ENCODE results near the gene FAM53B. TPM values are rescaled to one million over a fixed set of nuclear protein-coding genes. Genes with fewer than 3 reads are reported as not detected.
A peak's percentile ranks its signal among the peaks of the same experiment; 100 is the strongest.

The FAM53B gene
- total RNA-seq, 4 donors from 2014 or later = 21.9 to 42.6 (median 32.2) TPM

DNA sequence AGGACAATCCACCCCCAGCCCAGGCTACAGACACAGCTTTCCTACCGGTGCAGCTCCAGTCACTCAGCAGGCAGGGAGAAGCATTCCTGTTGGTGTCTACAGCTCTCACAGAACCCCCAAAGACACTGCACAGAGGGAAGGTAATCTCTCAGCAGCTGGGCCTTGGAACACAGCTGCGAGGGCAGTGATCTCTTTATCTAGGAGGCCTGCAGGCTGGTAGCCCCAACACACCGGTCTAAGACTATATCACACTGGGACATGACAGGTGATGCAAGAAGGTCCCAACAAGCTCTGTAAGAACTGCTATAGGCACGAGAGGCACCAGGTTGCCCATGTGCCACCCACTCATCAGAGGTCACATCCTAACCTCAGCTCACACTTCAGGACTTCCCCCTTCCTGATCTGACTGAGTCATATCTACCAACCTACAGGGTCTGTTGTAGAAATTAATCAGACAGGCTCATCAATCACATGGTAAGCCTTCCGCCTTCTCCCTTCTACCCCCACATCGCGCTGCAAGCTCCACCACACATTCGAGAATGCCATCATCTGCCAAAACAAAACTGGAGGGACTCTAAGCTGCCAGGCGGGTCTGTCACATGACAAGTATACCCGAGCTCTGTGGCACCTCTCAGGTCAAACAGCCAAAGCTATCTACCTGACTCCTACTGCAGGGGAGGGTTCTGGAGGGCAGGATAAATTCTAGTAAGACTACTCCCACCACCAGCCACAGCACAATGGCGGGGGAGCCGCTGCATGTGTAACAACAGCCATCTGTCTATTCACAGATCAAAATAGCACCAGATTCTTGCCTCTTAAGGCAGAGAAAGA, 26.1 kb downstream of the FAM53B start:
- TF ChIP-seq, protein P1, sequence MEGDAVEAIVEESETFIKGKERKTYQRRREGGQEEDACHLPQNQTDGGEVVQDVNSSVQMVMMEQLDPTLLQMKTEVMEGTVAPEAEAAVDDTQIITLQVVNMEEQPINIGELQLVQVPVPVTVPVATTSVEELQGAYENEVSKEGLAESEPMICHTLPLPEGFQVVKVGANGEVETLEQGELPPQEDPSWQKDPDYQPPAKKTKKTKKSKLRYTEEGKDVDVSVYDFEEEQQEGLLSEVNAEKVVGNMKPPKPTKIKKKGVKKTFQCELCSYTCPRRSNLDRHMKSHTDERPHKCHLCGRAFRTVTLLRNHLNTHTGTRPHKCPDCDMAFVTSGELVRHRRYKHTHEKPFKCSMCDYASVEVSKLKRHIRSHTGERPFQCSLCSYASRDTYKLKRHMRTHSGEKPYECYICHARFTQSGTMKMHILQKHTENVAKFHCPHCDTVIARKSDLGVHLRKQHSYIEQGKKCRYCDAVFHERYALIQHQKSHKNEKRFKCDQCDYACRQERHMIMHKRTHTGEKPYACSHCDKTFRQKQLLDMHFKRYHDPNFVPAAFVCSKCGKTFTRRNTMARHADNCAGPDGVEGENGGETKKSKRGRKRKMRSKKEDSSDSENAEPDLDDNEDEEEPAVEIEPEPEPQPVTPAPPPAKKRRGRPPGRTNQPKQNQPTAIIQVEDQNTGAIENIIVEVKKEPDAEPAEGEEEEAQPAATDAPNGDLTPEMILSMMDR (IDR thresholded peaks at IDR 0.05) = no peak
- ATAC-seq (ENCODE audit: low FRiP score) (peak; percentile 90), DNase-seq (ENCODE audit: low spot score) (no peak)

DNA sequence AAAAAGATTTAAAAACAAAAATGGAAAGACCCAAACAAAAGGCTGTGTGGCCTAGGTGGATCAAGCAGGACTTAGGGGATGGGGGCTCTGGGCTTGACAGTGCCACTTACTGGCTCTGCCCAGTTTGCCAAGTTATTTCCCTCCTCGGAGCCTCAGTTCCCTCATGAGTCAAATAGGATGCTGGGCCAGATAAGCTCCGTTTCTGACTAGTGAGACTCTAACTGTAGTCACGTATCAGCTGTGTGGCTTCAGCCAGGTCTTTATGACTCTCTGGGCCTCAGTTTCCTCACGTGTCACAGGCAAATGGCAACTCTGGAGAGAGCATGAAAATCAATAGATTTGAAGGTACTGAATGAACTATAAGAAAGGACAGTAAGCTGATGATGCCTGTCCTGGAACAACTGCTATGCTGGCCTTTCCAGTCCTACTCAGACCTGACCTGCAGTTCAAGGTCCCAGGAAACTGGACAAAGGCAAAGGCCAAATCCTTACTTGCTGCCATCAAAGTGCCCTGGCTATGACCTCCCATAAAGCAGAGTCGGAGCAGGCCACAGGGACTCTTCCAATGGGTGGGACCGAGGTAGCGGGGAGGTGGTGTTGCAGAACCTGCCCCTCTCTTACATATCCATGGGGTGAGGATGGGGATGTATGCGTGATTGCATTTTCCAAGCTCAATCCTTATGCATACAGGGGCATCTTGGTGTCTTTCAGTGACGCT, 27.0 kb downstream of the FAM53B start:
- TF ChIP-seq, protein P1 (IDR thresholded peaks at IDR 0.05) = no peak
- no peak for DNase-seq (ENCODE audit: low spot score)
- no peak for ATAC-seq (ENCODE audit: low FRiP score)

DNA sequence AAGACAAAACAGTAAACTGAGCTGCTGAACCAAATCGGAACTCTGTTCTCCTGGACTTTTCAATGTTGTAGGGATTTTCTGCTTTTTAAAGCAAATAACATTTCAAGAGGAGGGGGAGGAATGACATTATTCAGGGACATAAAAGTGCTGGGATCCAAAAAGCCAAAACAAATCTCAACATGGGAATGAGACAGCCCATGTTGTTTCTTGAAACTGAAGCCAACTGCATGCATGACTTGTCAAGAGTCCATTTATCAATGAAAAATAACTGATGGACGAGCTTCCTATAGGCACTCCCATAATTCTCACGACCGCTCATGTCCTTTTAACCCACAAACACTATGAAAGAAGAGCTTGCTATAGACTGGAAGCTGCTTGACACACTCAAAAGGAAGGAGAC, 27.8 kb downstream of the FAM53B start:
- ATAC-seq (ENCODE audit: low FRiP score) = no peak
- TF ChIP-seq, protein P1 (IDR thresholded peaks at IDR 0.05) = no peak
- DNase-seq (ENCODE audit: low spot score) = no peak

DNA sequence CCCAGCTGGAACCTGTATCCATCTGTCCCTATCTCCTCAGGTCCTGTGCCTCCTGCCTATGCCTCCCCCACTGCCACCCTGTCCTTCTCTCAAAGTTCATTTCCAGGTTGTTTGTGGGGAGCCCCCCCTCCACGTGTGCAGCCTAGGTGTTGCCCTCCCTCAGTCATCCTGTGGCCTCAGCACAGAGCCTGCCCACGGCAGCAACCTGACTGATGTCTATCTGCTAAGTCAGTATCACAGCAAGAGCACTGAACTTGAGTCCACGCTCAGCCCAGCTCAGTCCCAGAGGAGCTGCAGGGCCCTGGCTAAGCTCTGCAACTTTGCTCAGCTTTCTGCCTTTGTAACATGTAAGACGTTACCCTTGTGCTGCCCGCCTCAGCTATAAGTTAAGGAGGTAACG, 28.7 kb downstream of the FAM53B start:
- TF ChIP-seq, protein P1 (IDR thresholded peaks at IDR 0.05) = no peak
- DNase-seq (ENCODE audit: low spot score) (no peak), ATAC-seq (ENCODE audit: low FRiP score) (no peak)

DNA sequence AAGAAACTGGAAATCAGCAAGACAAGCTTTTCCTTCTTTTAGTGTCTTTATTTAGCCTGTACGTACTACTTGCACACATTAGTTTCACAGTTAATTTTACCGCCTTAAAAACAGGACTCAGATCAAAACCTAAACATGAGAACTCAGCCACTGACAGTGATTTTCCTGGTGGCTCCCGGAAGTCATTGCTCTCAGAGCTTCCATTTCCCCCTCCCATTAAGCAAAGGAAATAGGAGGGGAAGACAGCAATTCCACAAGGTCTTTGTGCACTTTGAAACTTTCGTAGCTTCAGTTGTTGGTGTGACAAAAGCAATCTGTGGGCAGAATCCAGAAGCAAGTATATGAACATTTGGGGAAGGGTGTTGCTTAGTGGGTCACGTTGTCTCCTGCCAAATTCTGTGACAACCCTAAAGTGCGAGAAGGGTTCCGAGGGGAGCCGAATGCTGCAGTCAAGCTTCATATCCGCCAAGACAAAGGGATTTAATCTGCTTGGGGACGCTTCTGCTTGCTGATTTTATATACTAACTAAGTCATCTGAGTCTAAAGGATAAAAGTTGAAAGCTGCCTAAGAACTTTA, 30.4 kb downstream of the FAM53B start:
- DNase-seq (ENCODE audit: low spot score) (no peak), ATAC-seq (ENCODE audit: low FRiP score) (no peak)
- TF ChIP-seq, protein P1 (IDR thresholded peaks at IDR 0.05) = no peak

DNA sequence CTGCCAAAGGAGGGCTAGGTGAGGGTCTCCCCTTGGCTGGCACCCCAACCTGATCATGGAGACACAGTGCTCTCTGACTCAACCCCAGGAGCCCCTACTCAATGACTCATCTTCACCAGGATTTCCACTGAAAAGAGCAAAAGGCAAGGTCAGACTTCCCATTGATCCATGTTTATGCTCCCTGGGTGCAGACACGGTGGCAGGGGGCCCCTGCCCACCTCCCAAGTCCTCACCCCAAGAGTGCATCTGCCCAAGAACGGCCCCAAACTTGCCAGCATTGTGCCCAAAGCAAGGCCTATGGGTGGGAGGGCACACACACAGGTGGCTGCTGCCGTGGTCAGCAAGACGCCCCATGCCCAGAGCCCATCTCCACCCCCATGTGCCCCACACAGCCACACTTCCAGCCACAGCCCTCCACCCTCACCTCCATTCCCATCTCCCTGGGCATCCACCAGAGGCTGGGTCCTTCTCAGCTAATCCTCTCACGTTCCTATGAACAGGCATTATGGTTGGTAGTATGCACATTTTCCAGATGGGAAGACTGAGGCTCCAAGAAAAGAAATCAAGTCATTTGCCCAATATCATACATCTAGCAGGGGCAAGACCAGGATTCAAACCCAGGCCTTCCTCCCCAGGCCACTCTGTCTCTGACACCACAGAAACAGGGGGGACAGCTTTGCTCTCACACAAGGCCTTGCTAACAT, 31.3 kb downstream of the FAM53B start:
- DNase-seq (ENCODE audit: low spot score) (no peak), ATAC-seq (ENCODE audit: low FRiP score) (no peak)
- TF ChIP-seq, protein P1 (IDR thresholded peaks at IDR 0.05) = no peak

All from omental fat pad (tissue), 4 donors.